GM23338 (cell line): ENCODE measurements around the gene BET1. TPM values are rescaled to one million over a fixed set of nuclear protein-coding genes. Genes with fewer than 3 reads are reported as not detected.

Experiments
- ATAC-seq: fragments of 200-7000 bp; cut with Tn5 transposase; 3 replicates; pipeline ENCODE4 v1.9.1; 2020
- DNase-seq: peaks from one replicate; pipeline ENCODE4 v3.0.0-alpha.2; 2015; ENCODE audit warnings: low spot score
- H2AFZ ChIP-seq: fragments of 200-600 bp; sonication (generic); 2 replicates; pipeline ENCODE4 v1.8.0; 2016; ENCODE audit warnings: antibody characterized with exemption, mild to moderate bottlenecking, moderate library complexity
- H3F3A ChIP-seq: fragments of 200-600 bp; sonication (generic); replicated peaks from 2 replicates; pipeline ENCODE4 v1.8.0; 2017; ENCODE audit warnings: antibody characterized with exemption, mixed run types, low read depth
- H3K27ac ChIP-seq: fragments of 200-600 bp; sonication (generic); 2 replicates; pipeline ENCODE4 v1.6.1; 2016; ENCODE audit warnings: low read depth
- H3K27me3 ChIP-seq: fragments of 200-600 bp; sonication (generic); 2 replicates; pipeline ENCODE4 v1.8.0; 2016; ENCODE audit warnings: mild to moderate bottlenecking, mixed run types, moderate library complexity; ENCODE audit not compliant: insufficient read depth
- H3K36me3 ChIP-seq: fragments of 200-600 bp; sonication (generic); 2 replicates; pipeline ENCODE4 v1.8.0; 2016; ENCODE audit warnings: mild to moderate bottlenecking; ENCODE audit not compliant: insufficient read depth
- H3K4me1 ChIP-seq: fragments of 200-600 bp; sonication (generic); 2 replicates; pipeline ENCODE4 v1.8.0; 2016; ENCODE audit warnings: mild to moderate bottlenecking, moderate library complexity; ENCODE audit not compliant: insufficient read depth
- H3K4me2 ChIP-seq: fragments of 200-600 bp; sonication (generic); 2 replicates; pipeline ENCODE4 v1.7.1; 2017; ENCODE audit warnings: mixed run types
- H3K4me3 ChIP-seq: fragments of 200-600 bp; sonication (generic); 2 replicates; pipeline ENCODE4 v1.6.1; 2016; ENCODE audit warnings: mixed run types
- H3K79me2 ChIP-seq: fragments of 200-600 bp; sonication (generic); replicated peaks from 2 replicates; pipeline ENCODE4 v1.8.0; 2017; ENCODE audit warnings: mild to moderate bottlenecking; ENCODE audit not compliant: insufficient read depth
- H3K9me2 ChIP-seq: fragments of 200-600 bp; sonication (generic); 2 replicates; pipeline ENCODE4 v1.8.0; 2017; ENCODE audit not compliant: insufficient read depth
- H4K20me1 ChIP-seq: fragments of 200-600 bp; sonication (generic); replicated peaks from 2 replicates; pipeline ENCODE4 v1.8.0; 2017; ENCODE audit warnings: mild to moderate bottlenecking; ENCODE audit not compliant: insufficient read depth
- H3K27ac Mint-ChIP-seq: 2 replicates; pipeline ENCODE4 v1.8.0; 2020; ENCODE audit warnings: inconsistent platforms, mild to moderate bottlenecking, moderate library complexity, mixed read lengths
- H3K27me3 Mint-ChIP-seq: 3 replicates; pipeline ENCODE4 v1.8.0; 2022; ENCODE audit warnings: low read depth, mild to moderate bottlenecking, moderate library complexity, mixed read lengths, inconsistent platforms; ENCODE audit not compliant: insufficient read depth, poor library complexity
- H3K36me3 Mint-ChIP-seq: 3 replicates; pipeline ENCODE4 v1.8.0; 2021; ENCODE audit warnings: low read depth, mild to moderate bottlenecking, inconsistent platforms, moderate library complexity, mixed read lengths
- H3K4me1 Mint-ChIP-seq: 3 replicates; pipeline ENCODE4 v1.8.0; 2020; ENCODE audit warnings: mild to moderate bottlenecking, inconsistent platforms, mixed read lengths
- H3K4me3 Mint-ChIP-seq: 3 replicates; pipeline ENCODE4 v1.8.0; 2021; ENCODE audit warnings: moderate library complexity, mild to moderate bottlenecking, inconsistent platforms, mixed read lengths
- H3K9me3 Mint-ChIP-seq: 3 replicates; pipeline ENCODE4 v1.8.0; 2020; ENCODE audit warnings: moderate library complexity, mild to moderate bottlenecking, inconsistent platforms, mixed read lengths
- CREB1 ChIP-seq: fragments of 250-450 bp; sonication (Bioruptor Pico); IDR thresholded peaks from 2 replicates; pipeline ENCODE4 v1.5.0; 2020; ENCODE audit warnings: low read depth, mild to moderate bottlenecking, moderate library complexity
- JUNB ChIP-seq: IDR thresholded peaks from one replicate; pipeline ENCODE4 v1.6.1; 2016; ENCODE audit warnings: antibody characterized with exemption; ENCODE audit not compliant: unreplicated experiment
- NANOG ChIP-seq: IDR thresholded peaks from 2 replicates; pipeline ENCODE4 v1.6.1; 2016; ENCODE audit warnings: antibody characterized with exemption, borderline replicate concordance
- POLR2AphosphoS5 ChIP-seq: IDR thresholded peaks from 2 replicates; pipeline ENCODE4 v1.6.1; 2016; ENCODE audit warnings: antibody characterized with exemption, low read depth
- ZNF114 ChIP-seq: fragments of 250-450 bp; sonication (Bioruptor Pico); IDR thresholded peaks from 2 replicates; pipeline ENCODE4 v1.5.0; 2020; ENCODE audit warnings: mild to moderate bottlenecking, moderate library complexity
- ZNF331 ChIP-seq: fragments of 250-450 bp; sonication (Bioruptor Pico); IDR thresholded peaks from 2 replicates; pipeline ENCODE4 v1.5.0; 2020; ENCODE audit warnings: low read depth, mild to moderate bottlenecking, moderate library complexity
- polyA plus RNA-seq: library from polyadenylated mRNA; unstranded; fragments of >200 nt; fragmentation: Nextera tagmentation; extraction: Ambion mirVana; gene quantifications from 2 replicates; pipeline ENCODE4 v1.2.1, GENCODE V29; 2016
- total RNA-seq: library from RNA; depleted of rRNA; stranded (reverse); fragments of >200 nt; shearing (Covaris generic); gene quantifications from 2 replicates; pipeline ENCODE4 v1.2.3, GENCODE V29; 2014
- TF ChIP-seq, protein P1 (sequence below): IDR thresholded peaks from 2 replicates; pipeline ENCODE4 v1.6.1; 2016; ENCODE audit warnings: antibody characterized with exemption
- TF ChIP-seq, protein P2 (sequence below): fragments of 250-450 bp; sonication (Bioruptor Pico); IDR thresholded peaks from 2 replicates; pipeline ENCODE4 v1.5.0; 2020; ENCODE audit warnings: mild to moderate bottlenecking, moderate library complexity
- TF ChIP-seq, protein P3 (sequence below), 2 experiments: fragments of 200-600 bp in 1 of 2; sonication (generic) in 1 of 2; conservative IDR thresholded peaks; 2 replicates each; pipeline versions ENCODE4 v1.5.1 to v1.6.1; 2016 to 2017; ENCODE audit warnings: antibody characterized with exemption in 2 of 2, low read depth in 2 of 2, mild to moderate bottlenecking in 2 of 2, moderate library complexity in 1 of 2

Gene BET1
- total and polyA plus RNA-seq, 2 experiments from 2014 or later: 42.2 to 69.2 TPM

- peaks cover 11% of the 10 kb centered on the region for H3K4me1 ChIP-seq
- no peak for DNase-seq
- Mint-ChIP-seq H3K9me3 (no peaks in the 10 kb centered on the region), H3K4me1 (peaks cover 15% of the 10 kb centered on the region), H3K4me3 (no peak overlapping the region), H3K27me3 (no peaks in the 10 kb centered on the region), H3K36me3 (no peaks in the 10 kb centered on the region), H3K27ac (no peak overlapping the region)
- no peaks in the 10 kb centered on the region for H3K79me2 ChIP-seq
- ATAC-seq: no peak
- no peak overlapping the region for H3K4me3 ChIP-seq
- H3K27ac ChIP-seq: no peak overlapping the region
- H3K36me3 ChIP-seq: no peaks in the 10 kb centered on the region
- no peaks in the 10 kb centered on the region for H4K20me1 ChIP-seq
- H2AFZ ChIP-seq: no peak overlapping the region
- H3K9me2 ChIP-seq: no peaks in the 10 kb centered on the region
- no peak for TF ChIP-seq JUNB
- TF ChIP-seq, protein P1, sequence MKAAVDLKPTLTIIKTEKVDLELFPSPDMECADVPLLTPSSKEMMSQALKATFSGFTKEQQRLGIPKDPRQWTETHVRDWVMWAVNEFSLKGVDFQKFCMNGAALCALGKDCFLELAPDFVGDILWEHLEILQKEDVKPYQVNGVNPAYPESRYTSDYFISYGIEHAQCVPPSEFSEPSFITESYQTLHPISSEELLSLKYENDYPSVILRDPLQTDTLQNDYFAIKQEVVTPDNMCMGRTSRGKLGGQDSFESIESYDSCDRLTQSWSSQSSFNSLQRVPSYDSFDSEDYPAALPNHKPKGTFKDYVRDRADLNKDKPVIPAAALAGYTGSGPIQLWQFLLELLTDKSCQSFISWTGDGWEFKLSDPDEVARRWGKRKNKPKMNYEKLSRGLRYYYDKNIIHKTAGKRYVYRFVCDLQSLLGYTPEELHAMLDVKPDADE: no peak
- TF ChIP-seq, protein P2, sequence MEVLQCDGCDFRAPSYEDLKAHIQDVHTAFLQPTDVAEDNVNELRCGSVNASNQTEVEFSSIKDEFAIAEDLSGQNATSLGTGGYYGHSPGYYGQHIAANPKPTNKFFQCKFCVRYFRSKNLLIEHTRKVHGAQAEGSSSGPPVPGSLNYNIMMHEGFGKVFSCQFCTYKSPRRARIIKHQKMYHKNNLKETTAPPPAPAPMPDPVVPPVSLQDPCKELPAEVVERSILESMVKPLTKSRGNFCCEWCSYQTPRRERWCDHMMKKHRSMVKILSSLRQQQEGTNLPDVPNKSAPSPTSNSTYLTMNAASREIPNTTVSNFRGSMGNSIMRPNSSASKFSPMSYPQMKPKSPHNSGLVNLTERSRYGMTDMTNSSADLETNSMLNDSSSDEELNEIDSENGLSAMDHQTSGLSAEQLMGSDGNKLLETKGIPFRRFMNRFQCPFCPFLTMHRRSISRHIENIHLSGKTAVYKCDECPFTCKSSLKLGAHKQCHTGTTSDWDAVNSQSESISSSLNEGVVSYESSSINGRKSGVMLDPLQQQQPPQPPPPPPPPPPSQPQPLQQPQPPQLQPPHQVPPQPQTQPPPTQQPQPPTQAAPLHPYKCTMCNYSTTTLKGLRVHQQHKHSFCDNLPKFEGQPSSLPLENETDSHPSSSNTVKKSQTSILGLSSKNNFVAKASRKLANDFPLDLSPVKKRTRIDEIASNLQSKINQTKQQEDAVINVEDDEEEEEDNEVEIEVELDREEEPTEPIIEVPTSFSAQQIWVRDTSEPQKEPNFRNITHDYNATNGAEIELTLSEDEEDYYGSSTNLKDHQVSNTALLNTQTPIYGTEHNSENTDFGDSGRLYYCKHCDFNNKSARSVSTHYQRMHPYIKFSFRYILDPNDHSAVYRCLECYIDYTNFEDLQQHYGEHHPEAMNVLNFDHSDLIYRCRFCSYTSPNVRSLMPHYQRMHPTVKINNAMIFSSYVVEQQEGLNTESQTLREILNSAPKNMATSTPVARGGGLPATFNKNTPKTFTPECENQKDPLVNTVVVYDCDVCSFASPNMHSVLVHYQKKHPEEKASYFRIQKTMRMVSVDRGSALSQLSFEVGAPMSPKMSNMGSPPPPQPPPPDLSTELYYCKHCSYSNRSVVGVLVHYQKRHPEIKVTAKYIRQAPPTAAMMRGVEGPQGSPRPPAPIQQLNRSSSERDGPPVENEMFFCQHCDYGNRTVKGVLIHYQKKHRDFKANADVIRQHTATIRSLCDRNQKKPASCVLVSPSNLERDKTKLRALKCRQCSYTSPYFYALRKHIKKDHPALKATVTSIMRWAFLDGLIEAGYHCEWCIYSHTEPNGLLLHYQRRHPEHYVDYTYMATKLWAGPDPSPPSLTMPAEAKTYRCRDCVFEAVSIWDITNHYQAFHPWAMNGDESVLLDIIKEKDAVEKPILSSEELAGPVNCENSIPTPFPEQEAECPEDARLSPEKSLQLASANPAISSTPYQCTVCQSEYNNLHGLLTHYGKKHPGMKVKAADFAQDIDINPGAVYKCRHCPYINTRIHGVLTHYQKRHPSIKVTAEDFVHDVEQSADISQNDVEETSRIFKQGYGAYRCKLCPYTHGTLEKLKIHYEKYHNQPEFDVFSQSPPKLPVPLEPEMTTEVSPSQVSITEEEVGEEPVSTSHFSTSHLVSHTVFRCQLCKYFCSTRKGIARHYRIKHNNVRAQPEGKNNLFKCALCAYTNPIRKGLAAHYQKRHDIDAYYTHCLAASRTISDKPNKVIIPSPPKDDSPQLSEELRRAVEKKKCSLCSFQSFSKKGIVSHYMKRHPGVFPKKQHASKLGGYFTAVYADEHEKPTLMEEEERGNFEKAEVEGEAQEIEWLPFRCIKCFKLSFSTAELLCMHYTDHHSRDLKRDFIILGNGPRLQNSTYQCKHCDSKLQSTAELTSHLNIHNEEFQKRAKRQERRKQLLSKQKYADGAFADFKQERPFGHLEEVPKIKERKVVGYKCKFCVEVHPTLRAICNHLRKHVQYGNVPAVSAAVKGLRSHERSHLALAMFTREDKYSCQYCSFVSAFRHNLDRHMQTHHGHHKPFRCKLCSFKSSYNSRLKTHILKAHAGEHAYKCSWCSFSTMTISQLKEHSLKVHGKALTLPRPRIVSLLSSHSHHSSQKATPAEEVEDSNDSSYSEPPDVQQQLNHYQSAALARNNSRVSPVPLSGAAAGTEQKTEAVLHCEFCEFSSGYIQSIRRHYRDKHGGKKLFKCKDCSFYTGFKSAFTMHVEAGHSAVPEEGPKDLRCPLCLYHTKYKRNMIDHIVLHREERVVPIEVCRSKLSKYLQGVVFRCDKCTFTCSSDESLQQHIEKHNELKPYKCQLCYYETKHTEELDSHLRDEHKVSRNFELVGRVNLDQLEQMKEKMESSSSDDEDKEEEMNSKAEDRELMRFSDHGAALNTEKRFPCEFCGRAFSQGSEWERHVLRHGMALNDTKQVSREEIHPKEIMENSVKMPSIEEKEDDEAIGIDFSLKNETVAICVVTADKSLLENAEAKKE (CRISPR knock-in tag): no peak
- TF ChIP-seq NANOG: no peak
- TF ChIP-seq POLR2AphosphoS5: no peak
- TF ChIP-seq CREB1 (CRISPR knock-in tag): no peak
- TF ChIP-seq ZNF331 (CRISPR knock-in tag): no peak
- no peak for TF ChIP-seq ZNF114
- TF ChIP-seq, protein P3, sequence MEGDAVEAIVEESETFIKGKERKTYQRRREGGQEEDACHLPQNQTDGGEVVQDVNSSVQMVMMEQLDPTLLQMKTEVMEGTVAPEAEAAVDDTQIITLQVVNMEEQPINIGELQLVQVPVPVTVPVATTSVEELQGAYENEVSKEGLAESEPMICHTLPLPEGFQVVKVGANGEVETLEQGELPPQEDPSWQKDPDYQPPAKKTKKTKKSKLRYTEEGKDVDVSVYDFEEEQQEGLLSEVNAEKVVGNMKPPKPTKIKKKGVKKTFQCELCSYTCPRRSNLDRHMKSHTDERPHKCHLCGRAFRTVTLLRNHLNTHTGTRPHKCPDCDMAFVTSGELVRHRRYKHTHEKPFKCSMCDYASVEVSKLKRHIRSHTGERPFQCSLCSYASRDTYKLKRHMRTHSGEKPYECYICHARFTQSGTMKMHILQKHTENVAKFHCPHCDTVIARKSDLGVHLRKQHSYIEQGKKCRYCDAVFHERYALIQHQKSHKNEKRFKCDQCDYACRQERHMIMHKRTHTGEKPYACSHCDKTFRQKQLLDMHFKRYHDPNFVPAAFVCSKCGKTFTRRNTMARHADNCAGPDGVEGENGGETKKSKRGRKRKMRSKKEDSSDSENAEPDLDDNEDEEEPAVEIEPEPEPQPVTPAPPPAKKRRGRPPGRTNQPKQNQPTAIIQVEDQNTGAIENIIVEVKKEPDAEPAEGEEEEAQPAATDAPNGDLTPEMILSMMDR (conservative IDR thresholded peaks at IDR 0.05; ENCODE audit: low read depth in 2 of 2): no peak
- no peak overlapping the region for H3K4me2 ChIP-seq
- H3K27me3 ChIP-seq: no peaks in the 10 kb centered on the region
- no peaks in the 10 kb centered on the region for H3F3A ChIP-seq
These were observed 32.0 kb downstream of the BET1 start for GRCh38 chr7:93972029-93972725.
